ENCODE data around the gene ZNF622. TPM values are rescaled to one million over a fixed set of nuclear protein-coding genes. Genes with fewer than 3 reads are reported as not detected.
"Not testable (repeated sequence)": the region's sequence is repeated elsewhere in the genome, so short reads cannot be mapped to it uniquely, and the experiment has no call there.

The ZNF622 gene
- total and polyA plus RNA-seq, 8 donors: 19.3 to 52.1 (median 26.5) TPM

GRCh38 chr5:16483361-16483760 is 17.8 kb upstream of the ZNF622 start:
- no peak for DNase-seq
- intact Hi-C loops (cut with DNase I): no loop called here

GRCh38 chr5:16482891-16483290 is 17.3 kb upstream of the ZNF622 start:
- DNase-seq (no peak), ATAC-seq (no peak), FAIRE-seq (no peak)
- intact Hi-C loops (cut with DNase I): no loop called here
- peaks cover 0 to 13% (median 10%) of the 10 kb centered on the region in 3 donors for H3K4me1 ChIP-seq
- no peaks in the 10 kb centered on the region for H3K9me3 ChIP-seq
- TF ChIP-seq CTCF (IDR thresholded peaks at IDR 0.05): no peak
- no peaks in the 10 kb centered on the region for H3K27me3 ChIP-seq
- no peak overlapping the region for H3K4me3 ChIP-seq
- WGBS, 2 donors: 57 to 60% methylated on average over 2 of the region's 2 CpGs
- no peak overlapping the region for H3K27ac ChIP-seq
- no peaks in the 10 kb centered on the region for H3K36me3 ChIP-seq

More at GRCh38 chr5:16483361-16483760, 17.8 kb upstream of the ZNF622 start:
- no peaks in the 10 kb centered on the region for H3K9me3 ChIP-seq
- H3K27me3 ChIP-seq: no peaks in the 10 kb centered on the region
- no peak for FAIRE-seq
- peak in 2 of 4 donors; percentile 8 to 10 for ATAC-seq
- H3K4me3 ChIP-seq: no peak overlapping the region
- H3K36me3 ChIP-seq: no peaks in the 10 kb centered on the region
- no peak for TF ChIP-seq CTCF (IDR thresholded peaks at IDR 0.05)
- H3K4me1 ChIP-seq: peaks cover 2 to 16% (median 13%) of the 10 kb centered on the region in 3 donors
- H3K27ac ChIP-seq: no peak overlapping the region

- intact Hi-C loops (cut with DNase I): no loop called here
Observed at GRCh38 chr5:16480821-16481538, 15.4 kb upstream of the ZNF622 start.

GRCh38 chr5:16480144-16480543 is 14.5 kb upstream of the ZNF622 start:
- DNase-seq (no peak), ATAC-seq (no peak), FAIRE-seq (no peak)
- no peak overlapping the region for H3K4me3 ChIP-seq
- TF ChIP-seq CTCF (IDR thresholded peaks at IDR 0.05): no peak
- no peaks in the 10 kb centered on the region for H3K36me3 ChIP-seq
- intact Hi-C loops (cut with DNase I): no loop called here
- no peaks in the 10 kb centered on the region for H3K9me3 ChIP-seq
- H3K27ac ChIP-seq: no peak overlapping the region
- peaks cover 0 to 5% (median 0%) of the 10 kb centered on the region in 3 donors for H3K4me1 ChIP-seq
- no peaks in the 10 kb centered on the region for H3K27me3 ChIP-seq

More at GRCh38 chr5:16480821-16481538, 15.4 kb upstream of the ZNF622 start:
- FAIRE-seq (no peak), ATAC-seq (peak in 2 of 4 donors; percentile 35 to 36), DNase-seq (no peak)
- peaks cover 0 to 7% (median under 1%) of the 10 kb centered on the region in 3 donors for H3K4me1 ChIP-seq
- H3K27ac ChIP-seq: no peak overlapping the region
- 69 to 82% methylated on average over 6 of the region's 6 CpGs for WGBS, 2 donors
- no peak for TF ChIP-seq CTCF (IDR thresholded peaks at IDR 0.05)
- no peak overlapping the region for H3K4me3 ChIP-seq
- H3K27me3 ChIP-seq: no peaks in the 10 kb centered on the region
- H3K9me3 ChIP-seq: no peaks in the 10 kb centered on the region
- H3K36me3 ChIP-seq: no peaks in the 10 kb centered on the region

- no peak for TF ChIP-seq CTCF (IDR thresholded peaks at IDR 0.05)
- WGBS, 2 donors: 30 to 37% methylated on average over 3 of the region's 3 CpGs
- intact Hi-C loops (cut with DNase I): loop anchor here in 1 of 3 donors (5.0 kb wide), 1 partner anchor 190 kb away; no protein-coding TSS in a partner anchor
Observed at GRCh38 chr5:16477541-16477940, 11.9 kb upstream of the ZNF622 start.

GRCh38 chr5:16476417-16476816 is 10.8 kb upstream of the ZNF622 start:
- not testable (repeated sequence) for H3K36me3 ChIP-seq, DNase-seq, H3K27ac ChIP-seq, ATAC-seq, H3K27me3 ChIP-seq, H3K4me3 ChIP-seq, H3K9me3 ChIP-seq, FAIRE-seq, H3K4me1 ChIP-seq
- intact Hi-C loops (cut with DNase I): loop anchor here in 1 of 3 donors (5.0 kb wide), 1 partner anchor 191 kb away; no protein-coding TSS in a partner anchor
- WGBS, 2 donors: 92 to 97% methylated on average over 3 of the region's 3 CpGs

More at GRCh38 chr5:16477541-16477940, 11.9 kb upstream of the ZNF622 start:
- no peaks in the 10 kb centered on the region for H3K27me3 ChIP-seq
- FAIRE-seq (no peak), ATAC-seq (no peak), DNase-seq (no peak)
- no peaks in the 10 kb centered on the region for H3K9me3 ChIP-seq
- peaks cover 0 to 5% (median 0%) of the 10 kb centered on the region in 3 donors for H3K36me3 ChIP-seq
- peaks cover 0 to 3% (median 0%) of the 10 kb centered on the region in 3 donors for H3K4me1 ChIP-seq
- H3K27ac ChIP-seq: no peak overlapping the region
- H3K4me3 ChIP-seq: no peak overlapping the region
